Bronchus fibroblast of lung (primary cell): ENCODE results near the gene HKDC1. TPM values are rescaled to one million over a fixed set of nuclear protein-coding genes. Genes with fewer than 3 reads are reported as not detected.

Experiments used
- total RNA-seq: library from RNA; depleted of rRNA; stranded (reverse); fragments of >200 nt; gene quantifications from 2 replicates; pipeline ENCODE4 v1.2.3, GENCODE V29; 2015

Gene HKDC1
- total RNA-seq, result under 0.01 TPM in 1 of 2 replicates, not detected in the other

GRCh38 chr10:69220041-69220451 is at the start of gene HKDC1:
Gene HKDC1 (plus strand): TSS chr10:69220332. CDS start chr10:69220436, 104 bp downstream.

GRCh38 chr10:69179743-69180524 is 40.2 kb upstream of the HKDC1 start, which contains the start of gene SUPV3L1:
Gene SUPV3L1 (plus strand): TSS chr10:69180234. CDS start chr10:69180292, 58 bp downstream.

GRCh38 chr10:69278446-69278963 is 58.4 kb downstream of the HKDC1 start, which contains the start of gene HK1:
Gene HK1 (plus strand): TSS chr10:69278496.

Other genes with a start within 250 kb of the HKDC1 start
- 40.0 and 41.7 TPM in 2 replicates for gene KIFBP, start 231.5 kb upstream of the HKDC1 start, total RNA-seq
- gene SRGN, start 132.2 kb upstream of the HKDC1 start, total RNA-seq, result 110 TPM in 2 replicates
- 12.6 and 15.6 TPM in 2 replicates for gene VPS26A, start 96.2 kb upstream of the HKDC1 start, total RNA-seq
- gene SUPV3L1, start 40.1 kb upstream of the HKDC1 start, total RNA-seq, result 17.7 and 23.5 TPM in 2 replicates
- 72.8 and 76.4 TPM in 2 replicates for gene HK1, start 58.2 kb downstream of the HKDC1 start, total RNA-seq
- gene TACR2, start 196.6 kb downstream of the HKDC1 start, total RNA-seq, result under 0.01 TPM in 1 of 2 replicates, not detected in the other
- gene TSPAN15, start 231.1 kb downstream of the HKDC1 start, total RNA-seq, result under 0.01 and 0.30 TPM in 2 replicates